Mesenchymal stem cell (in vitro differentiated cells and primary cell): ENCODE results near the gene SETD1B.

ENCODE experiments used
- DNase-seq: peaks from one replicate; pipeline ENCODE4 v3.0.0-alpha.2; 2013
- H2AFZ ChIP-seq: one replicate; pipeline ENCODE4 v1.6.1; 2013; ENCODE audit warnings: low read depth, mild to moderate bottlenecking, control low read depth, inconsistent platforms, low read length, moderate library complexity
- H2AK5ac ChIP-seq: 2 replicates; pipeline ENCODE4 v1.6.1; 2013; ENCODE audit warnings: low read length, moderate library complexity, mild to moderate bottlenecking, inconsistent platforms; ENCODE audit not compliant: severe bottlenecking
- H2BK120ac ChIP-seq: one replicate; pipeline ENCODE4 v1.6.1; 2013; ENCODE audit warnings: low read depth, mild to moderate bottlenecking, inconsistent platforms, low read length, moderate library complexity
- H2BK12ac ChIP-seq, 2 experiments: one replicate each; pipeline ENCODE4 v1.6.1; 2013; ENCODE audit warnings: inconsistent platforms in 2 of 2, low read length in 2 of 2, mild to moderate bottlenecking in 2 of 2, moderate library complexity in 2 of 2, control low read depth in 1 of 2
- H2BK15ac ChIP-seq: one replicate; pipeline ENCODE4 v1.6.1; 2013; ENCODE audit warnings: mild to moderate bottlenecking, low read depth, inconsistent platforms; ENCODE audit not compliant: poor library complexity, severe bottlenecking
- H2BK5ac ChIP-seq: 2 replicates; pipeline ENCODE4 v1.6.1; 2013; ENCODE audit warnings: low read depth, mild to moderate bottlenecking, low read length, control low read depth, inconsistent platforms; ENCODE audit not compliant: poor library complexity, severe bottlenecking
- H3K14ac ChIP-seq, 2 experiments: one replicate each; pipeline ENCODE4 v1.6.1; 2013; ENCODE audit warnings: inconsistent platforms in 2 of 2, low read length in 2 of 2, control low read depth in 1 of 2, mild to moderate bottlenecking in 1 of 2, moderate library complexity in 1 of 2
- H3K18ac ChIP-seq, 2 experiments: one replicate each; pipeline ENCODE4 v1.6.1; 2013; ENCODE audit warnings: inconsistent platforms in 2 of 2, low read length in 2 of 2, control low read depth in 1 of 2, low read depth in 1 of 2, mild to moderate bottlenecking in 1 of 2
- H3K23ac ChIP-seq, 2 experiments: one replicate each; pipeline ENCODE4 v1.6.1; 2013; ENCODE audit warnings: inconsistent platforms in 2 of 2, low read length in 2 of 2, mild to moderate bottlenecking in 2 of 2, moderate library complexity in 2 of 2, control low read depth in 1 of 2
- H3K27ac ChIP-seq: 2 replicates; pipeline ENCODE4 v1.5.1; 2013; ENCODE audit warnings: mild to moderate bottlenecking, moderate library complexity, low read length, control low read depth, inconsistent platforms; ENCODE audit not compliant: poor library complexity, severe bottlenecking
- H3K27me3 ChIP-seq, 2 experiments: 2 replicates each; pipeline versions ENCODE4 v1.6.1 to v1.7.0; 2013; ENCODE audit warnings: low read length in 2 of 2, mild to moderate bottlenecking in 2 of 2, moderate library complexity in 2 of 2, control low read depth in 1 of 2, inconsistent platforms in 1 of 2; ENCODE audit not compliant: control insufficient read depth in 1 of 2, insufficient read depth in 1 of 2
- H3K36me3 ChIP-seq, 2 experiments: 2 replicates each; pipeline versions ENCODE4 v1.6.1 to v1.7.0; 2013; ENCODE audit warnings: low read length in 2 of 2, control low read depth in 1 of 2, inconsistent platforms in 1 of 2, low read depth in 1 of 2, mild to moderate bottlenecking in 1 of 2; ENCODE audit not compliant: insufficient read depth in 2 of 2, control insufficient read depth in 1 of 2
- H3K4ac ChIP-seq, 2 experiments: one replicate each; pipeline ENCODE4 v1.6.1; 2013; ENCODE audit warnings: inconsistent platforms in 2 of 2, low read length in 2 of 2, mild to moderate bottlenecking in 2 of 2, moderate library complexity in 2 of 2, control low read depth in 1 of 2, low read depth in 1 of 2
- H3K4me1 ChIP-seq: 2 replicates; pipeline ENCODE4 v1.6.1; 2013; ENCODE audit warnings: low read depth, low read length, control low read depth; ENCODE audit not compliant: control insufficient read depth, insufficient read depth
- H3K4me2 ChIP-seq: 2 replicates; pipeline ENCODE4 v1.6.1; 2013; ENCODE audit warnings: low read length, mild to moderate bottlenecking, inconsistent platforms; ENCODE audit not compliant: poor library complexity, severe bottlenecking
- H3K4me3 ChIP-seq, 2 experiments: 2 replicates each; pipeline versions ENCODE4 v1.5.1 to v1.7.0; 2013; ENCODE audit warnings: low read length in 2 of 2, mild to moderate bottlenecking in 2 of 2, control low read depth in 1 of 2, low read depth in 1 of 2; ENCODE audit not compliant: insufficient read depth in 1 of 2
- H3K79me1 ChIP-seq: replicated peaks from 2 replicates; pipeline ENCODE4 v1.6.1; 2013; ENCODE audit warnings: mild to moderate bottlenecking, control low read depth, low read length, inconsistent platforms; ENCODE audit not compliant: poor library complexity, severe bottlenecking
- H3K9ac ChIP-seq: 2 replicates; pipeline ENCODE4 v1.7.0; 2013; ENCODE audit warnings: mild to moderate bottlenecking, low read length, moderate library complexity
- H3K9me3 ChIP-seq: 2 replicates; pipeline ENCODE4 v1.7.0; 2013; ENCODE audit warnings: mild to moderate bottlenecking, low read length; ENCODE audit not compliant: control insufficient read depth
- H4K8ac ChIP-seq: one replicate; pipeline ENCODE4 v1.6.1; 2013; ENCODE audit warnings: inconsistent platforms, mild to moderate bottlenecking, low read length, moderate library complexity
- H4K91ac ChIP-seq: one replicate; pipeline ENCODE4 v1.6.1; 2013; ENCODE audit warnings: mild to moderate bottlenecking, low read length, inconsistent platforms
- WGBS: methylation state at CpG from one replicate; pipeline ENCODE4 v1.1.7; 2013; ENCODE audit warnings: mixed read lengths; 5-methylcytosine and 5-hydroxymethylcytosine counted together

The SETD1B gene

GRCh38 chr12:121799842-121800693 is 3.7 kb upstream of the SETD1B start:
- Histone ChIP-seq H3K9ac (peak overlapping the region; percentile 99), H3K14ac (peak overlapping the region; percentile 29 to 92), H3K4ac (peak overlapping the region; percentile 99 to 100), H4K91ac (peak overlapping the region; percentile 98), H2AFZ (no peak overlapping the region), H3K23ac (peak overlapping the region in 1 of 2 experiments; percentile 74), H2BK15ac (peak overlapping the region; percentile 100), H4K8ac (peak overlapping the region; percentile 87), H3K79me1 (peaks cover 7% of the 10 kb centered on the region), H3K27me3 (no peaks in the 10 kb centered on the region), H3K9me3 (no peaks in the 10 kb centered on the region), H3K36me3 (peaks cover 16 to 31% of the 10 kb centered on the region in 2 experiments), H3K4me1 (peaks cover 38% of the 10 kb centered on the region), H2BK12ac (peak overlapping the region in 1 of 2 experiments; percentile 65), H3K4me3 (peak overlapping the region; percentile 66 to 76), H3K18ac (peak overlapping the region; percentile 98), H2BK120ac (peak overlapping the region; percentile 100), H2AK5ac (peak overlapping the region; percentile 89), H3K4me2 (peak overlapping the region; percentile 80), H3K27ac (peak overlapping the region; percentile 92), H2BK5ac (peak overlapping the region; percentile 99)
- under 1% methylated on average over 52 of the region's 84 CpGs for WGBS
- DNase-seq, result peak; percentile 95

- H3K4me3 ChIP-seq, result peak overlapping the region; percentile 66 to 85
- peak overlapping the region in 1 of 2 experiments; percentile 47 for H2BK12ac ChIP-seq
- peak overlapping the region; percentile 98 for H4K91ac ChIP-seq
- H4K8ac ChIP-seq, result peak overlapping the region; percentile 85
- peaks cover 5% of the 10 kb centered on the region for H3K79me1 ChIP-seq
- peak overlapping the region; percentile 93 for H2BK5ac ChIP-seq
- H3K4ac ChIP-seq, result peak overlapping the region; percentile 99 to 100
- H3K27me3 ChIP-seq, result no peaks in the 10 kb centered on the region
- H3K4me2 ChIP-seq, result peak overlapping the region; percentile 75
- peaks cover 12 to 25% of the 10 kb centered on the region in 2 experiments for H3K36me3 ChIP-seq
- H2AK5ac ChIP-seq, result peak overlapping the region; percentile 97
- WGBS, result under 1% methylated on average over 60 of the region's 86 CpGs
- peak overlapping the region; percentile 98 for H3K18ac ChIP-seq
- H2BK15ac ChIP-seq, result peak overlapping the region; percentile 100
- peak overlapping the region; percentile 99 for H3K27ac ChIP-seq
- peaks cover 33% of the 10 kb centered on the region for H3K4me1 ChIP-seq
- H3K14ac ChIP-seq, result peak overlapping the region; percentile 71 to 98
- peak; percentile 86 for DNase-seq
- H2AFZ ChIP-seq, result no peak overlapping the region
- no peaks in the 10 kb centered on the region for H3K9me3 ChIP-seq
- peak overlapping the region; percentile 100 for H2BK120ac ChIP-seq
- H3K23ac ChIP-seq, result peak overlapping the region; percentile 79 to 90
- peak overlapping the region; percentile 99 for H3K9ac ChIP-seq
These were observed 2.9 kb upstream of the SETD1B start for GRCh38 chr12:121800694-121801594.

- Histone ChIP-seq H3K4me2 (peak overlapping the region; percentile 75), H2AFZ (no peak overlapping the region), H3K18ac (peak overlapping the region; percentile 98), H3K4me1 (peaks cover 36% of the 10 kb centered on the region), H4K8ac (peak overlapping the region; percentile 59), H2AK5ac (peak overlapping the region; percentile 97), H3K9ac (peak overlapping the region; percentile 99), H2BK5ac (peak overlapping the region; percentile 83), H3K4ac (peak overlapping the region; percentile 99 to 100), H3K23ac (peak overlapping the region in 1 of 2 experiments; percentile 90), H3K9me3 (no peaks in the 10 kb centered on the region), H2BK15ac (peak overlapping the region; percentile 75), H3K27ac (peak overlapping the region; percentile 99), H3K79me1 (peaks cover 4% of the 10 kb centered on the region), H2BK120ac (peak overlapping the region; percentile 100), H3K4me3 (peak overlapping the region; percentile 66 to 85), H3K27me3 (no peaks in the 10 kb centered on the region), H3K36me3 (peaks cover 14 to 25% of the 10 kb centered on the region in 2 experiments), H4K91ac (peak overlapping the region; percentile 98), H2BK12ac (no peak overlapping the region), H3K14ac (peak overlapping the region; percentile 73 to 87)
- 3% methylated on average over 8 of the region's 18 CpGs for WGBS
- peak; percentile 47 for DNase-seq
These were observed 2.0 kb upstream of the SETD1B start for GRCh38 chr12:121801595-121802484.
